ENCODE data around the gene CSNK1G1. TPM values are rescaled to one million over a fixed set of nuclear protein-coding genes. Genes with fewer than 3 reads are reported as not detected.
"Not testable (repeated sequence)": the region's sequence is repeated elsewhere in the genome, so short reads cannot be mapped to it uniquely, and the experiment has no call there.

CSNK1G1 gene
- total RNA-seq, 1 donor from 2014 or later, result 28.5 TPM

- no peak for DNase-seq
- H3K27ac Mint-ChIP-seq, result peak overlapping the region; percentile 26
- no peaks in the 10 kb centered on the region for H3K27me3 Mint-ChIP-seq
- peaks cover 23% of the 10 kb centered on the region for H3K36me3 Mint-ChIP-seq (ENCODE audit: low read depth)
- H3K4me3 Mint-ChIP-seq, result peak overlapping the region; percentile 25
- peaks cover 3% of the 10 kb centered on the region for H3K4me1 Mint-ChIP-seq
- intact Hi-C loops (cut with micrococcal nuclease), result no loop called here
- H3K9me3 Mint-ChIP-seq, result no peaks in the 10 kb centered on the region
Measured at GRCh38 chr15:64373360-64373759, 17.4 kb upstream of the CSNK1G1 start.

GRCh38 chr15:64371383-64371782, 15.4 kb upstream of the CSNK1G1 start:
- H3K9me3 Mint-ChIP-seq; H3K27me3 Mint-ChIP-seq; H3K27ac Mint-ChIP-seq; DNase-seq; H3K4me1 Mint-ChIP-seq; H3K4me3 Mint-ChIP-seq; intact Hi-C loops (cut with micrococcal nuclease): not testable (repeated sequence)
- H3K36me3 Mint-ChIP-seq (ENCODE audit: low read depth), result peaks cover 23% of the 10 kb centered on the region

GRCh38 chr15:64369078-64369607, 13.2 kb upstream of the CSNK1G1 start:
- H3K36me3 Mint-ChIP-seq (ENCODE audit: low read depth), result peaks cover 15% of the 10 kb centered on the region
- no peaks in the 10 kb centered on the region for H3K9me3 Mint-ChIP-seq
- DNase-seq, result no peak
- no peaks in the 10 kb centered on the region for H3K27me3 Mint-ChIP-seq
- peaks cover 3% of the 10 kb centered on the region for H3K4me1 Mint-ChIP-seq
- intact Hi-C loops (cut with micrococcal nuclease), result no loop called here
- H3K4me3 Mint-ChIP-seq, result no peak overlapping the region
- H3K27ac Mint-ChIP-seq, result no peak overlapping the region

GRCh38 chr15:64361259-64361658, 5.3 kb upstream of the CSNK1G1 start:
- H3K27me3 Mint-ChIP-seq, result no peaks in the 10 kb centered on the region
- no peak overlapping the region for H3K4me3 Mint-ChIP-seq
- peaks cover 3% of the 10 kb centered on the region for H3K36me3 Mint-ChIP-seq (ENCODE audit: low read depth)
- intact Hi-C loops (cut with micrococcal nuclease), result no loop called here
- no peak for DNase-seq
- no peaks in the 10 kb centered on the region for H3K9me3 Mint-ChIP-seq
- H3K27ac Mint-ChIP-seq, result peak overlapping the region; percentile 41
- H3K4me1 Mint-ChIP-seq, result peaks cover 7% of the 10 kb centered on the region

- H3K36me3 Mint-ChIP-seq (ENCODE audit: low read depth), result peaks cover 1% of the 10 kb centered on the region
- H3K4me3 Mint-ChIP-seq, result peak overlapping the region; percentile 89
- no peaks in the 10 kb centered on the region for H3K27me3 Mint-ChIP-seq
- peaks cover 15% of the 10 kb centered on the region for H3K4me1 Mint-ChIP-seq
- no peaks in the 10 kb centered on the region for H3K9me3 Mint-ChIP-seq
- intact Hi-C loops (cut with micrococcal nuclease), result loop anchor here (1.0 to 2.0 kb wide), 4 partner anchors 24 to 193 kb away; partner anchors contain the start of genes PCLAF, PPIB and TRIP4
- peak overlapping the region; percentile 97 for H3K27ac Mint-ChIP-seq
- DNase-seq, result no peak
Measured at GRCh38 chr15:64356710-64357040, 702 bp upstream of the CSNK1G1 start.

GRCh38 chr15:64355348-64355943, 527 bp downstream of the CSNK1G1 start:
- H3K27me3 Mint-ChIP-seq, result no peaks in the 10 kb centered on the region
- peaks cover 4% of the 10 kb centered on the region for H3K36me3 Mint-ChIP-seq (ENCODE audit: low read depth)
- H3K4me1 Mint-ChIP-seq, result peaks cover 17% of the 10 kb centered on the region
- no peaks in the 10 kb centered on the region for H3K9me3 Mint-ChIP-seq
- peak; percentile 73 for DNase-seq
- intact Hi-C loops (cut with micrococcal nuclease), result no loop called here
- H3K27ac Mint-ChIP-seq, result peak overlapping the region; percentile 97
- peak overlapping the region; percentile 89 for H3K4me3 Mint-ChIP-seq

GRCh38 chr15:64354688-64355344, 1.2 kb downstream of the CSNK1G1 start:
- H3K9me3 Mint-ChIP-seq, result no peaks in the 10 kb centered on the region
- H3K27ac Mint-ChIP-seq, result peak overlapping the region; percentile 97
- no peak for DNase-seq
- peaks cover 17% of the 10 kb centered on the region for H3K4me1 Mint-ChIP-seq
- intact Hi-C loops (cut with micrococcal nuclease), result no loop called here
- peaks cover 4% of the 10 kb centered on the region for H3K36me3 Mint-ChIP-seq (ENCODE audit: low read depth)
- H3K4me3 Mint-ChIP-seq, result peak overlapping the region; percentile 89
- no peaks in the 10 kb centered on the region for H3K27me3 Mint-ChIP-seq

- intact Hi-C loops (cut with micrococcal nuclease), result no loop called here
- H3K27me3 Mint-ChIP-seq, result no peaks in the 10 kb centered on the region
- peaks cover 16% of the 10 kb centered on the region for H3K4me1 Mint-ChIP-seq
- peaks cover 16% of the 10 kb centered on the region for H3K36me3 Mint-ChIP-seq (ENCODE audit: low read depth)
- no peaks in the 10 kb centered on the region for H3K9me3 Mint-ChIP-seq
- H3K4me3 Mint-ChIP-seq, result no peak overlapping the region
- H3K27ac Mint-ChIP-seq, result no peak overlapping the region
- DNase-seq, result no peak
Measured at GRCh38 chr15:64351265-64351664, 4.7 kb downstream of the CSNK1G1 start.

- Mint-ChIP-seq H3K9me3 (no peaks in the 10 kb centered on the region), H3K27me3 (no peaks in the 10 kb centered on the region), H3K4me1 (peaks cover 5% of the 10 kb centered on the region), H3K4me3 (no peak overlapping the region), H3K27ac (no peak overlapping the region), H3K36me3 (ENCODE audit: low read depth) (peaks cover 14% of the 10 kb centered on the region)
- intact Hi-C loops (cut with micrococcal nuclease), result no loop called here
- DNase-seq, result no peak
Measured at GRCh38 chr15:64349375-64349774, 6.6 kb downstream of the CSNK1G1 start.

- Mint-ChIP-seq H3K27ac (no peak overlapping the region), H3K4me3 (no peak overlapping the region), H3K9me3 (no peaks in the 10 kb centered on the region), H3K27me3 (no peaks in the 10 kb centered on the region), H3K36me3 (ENCODE audit: low read depth) (peaks cover 15% of the 10 kb centered on the region), H3K4me1 (peaks cover 5% of the 10 kb centered on the region)
- intact Hi-C loops (cut with micrococcal nuclease), result no loop called here
- DNase-seq, result no peak
Measured at GRCh38 chr15:64348455-64348854, 7.5 kb downstream of the CSNK1G1 start.

GRCh38 chr15:64346242-64346641, 9.7 kb downstream of the CSNK1G1 start:
- H3K9me3 Mint-ChIP-seq; intact Hi-C loops (cut with micrococcal nuclease); H3K4me1 Mint-ChIP-seq; DNase-seq; H3K27me3 Mint-ChIP-seq; H3K27ac Mint-ChIP-seq; H3K4me3 Mint-ChIP-seq: not testable (repeated sequence)
- H3K36me3 Mint-ChIP-seq (ENCODE audit: low read depth), result peaks cover 28% of the 10 kb centered on the region

- peaks cover 26% of the 10 kb centered on the region for H3K36me3 Mint-ChIP-seq (ENCODE audit: low read depth)
- no peak overlapping the region for H3K4me3 Mint-ChIP-seq
- H3K27me3 Mint-ChIP-seq, result no peaks in the 10 kb centered on the region
- DNase-seq, result no peak
- peaks cover 8% of the 10 kb centered on the region for H3K4me1 Mint-ChIP-seq
- H3K9me3 Mint-ChIP-seq, result no peaks in the 10 kb centered on the region
- intact Hi-C loops (cut with micrococcal nuclease), result no loop called here
- no peak overlapping the region for H3K27ac Mint-ChIP-seq
Measured at GRCh38 chr15:64344651-64345294, 11.2 kb downstream of the CSNK1G1 start.

- intact Hi-C loops (cut with micrococcal nuclease), result no loop called here
- Mint-ChIP-seq H3K36me3 (ENCODE audit: low read depth) (peaks cover 27% of the 10 kb centered on the region), H3K9me3 (no peaks in the 10 kb centered on the region), H3K4me3 (no peak overlapping the region), H3K27me3 (no peaks in the 10 kb centered on the region), H3K4me1 (peaks cover 6% of the 10 kb centered on the region), H3K27ac (no peak overlapping the region)
- DNase-seq, result no peak
Measured at GRCh38 chr15:64343841-64344240, 12.1 kb downstream of the CSNK1G1 start.

GRCh38 chr15:64343222-64343621, 12.8 kb downstream of the CSNK1G1 start:
- DNase-seq, result no peak
- H3K4me1 Mint-ChIP-seq, result peaks cover 6% of the 10 kb centered on the region
- H3K4me3 Mint-ChIP-seq, result no peak overlapping the region
- peaks cover 30% of the 10 kb centered on the region for H3K36me3 Mint-ChIP-seq (ENCODE audit: low read depth)
- H3K27ac Mint-ChIP-seq, result no peak overlapping the region
- intact Hi-C loops (cut with micrococcal nuclease), result no loop called here
- no peaks in the 10 kb centered on the region for H3K27me3 Mint-ChIP-seq
- H3K9me3 Mint-ChIP-seq, result no peaks in the 10 kb centered on the region

Data from activated CD4-positive, alpha-beta T cell treated with anti-CD3 and anti-CD28 coated beads, Interleukin-2, amount 10 ng/mL, durations not matched to agents 24 days and 14 days (primary cell).